Stomach (tissue), 9 donors: ENCODE data around the gene PKD2L2. TPM values are rescaled to one million over a fixed set of nuclear protein-coding genes. Genes with fewer than 3 reads are reported as not detected.

ENCODE experiments used
- DNase-seq, 2 donors: peaks; one replicate each; pipeline versions ENCODE4 v3.0.0 to v3.0.0-alpha.2; 2013 to 2019
- H3K27ac ChIP-seq, 5 donors: fragments of 200-600 bp in 4 of 5; sonication (generic) in 4 of 5; one replicate each; pipeline ENCODE4 v1.5.1; 2013 to 2019; ENCODE audit warnings: mild to moderate bottlenecking in 1 of 5, moderate library complexity in 1 of 5
- H3K27me3 ChIP-seq, 3 donors: fragments of 200-600 bp; sonication (generic); one replicate each; pipeline ENCODE4 v1.5.1; 2017 to 2019; ENCODE audit warnings: mixed run types in 1 of 3
- H3K36me3 ChIP-seq, 4 donors: fragments of 200-600 bp; sonication (generic); 1 replicate in 3 of 4; 2 replicates in 1 of 4; pipeline ENCODE4 v1.5.1; 2016 to 2019
- H3K4me1 ChIP-seq, 4 donors: fragments of 200-600 bp; sonication (generic); one replicate each; pipeline ENCODE4 v1.5.1; 2016 to 2019
- H3K4me3 ChIP-seq, 4 donors: fragments of 200-600 bp; sonication (generic) in 3 of 4; one replicate each; pipeline ENCODE4 v1.5.1; 2016 to 2019; ENCODE audit warnings: mild to moderate bottlenecking in 1 of 4
- H3K9me3 ChIP-seq, 4 donors: fragments of 200-600 bp; sonication (generic); one replicate each; pipeline ENCODE4 v1.5.1; 2016 to 2019
- CTCF ChIP-seq, 7 experiments: fragments of 450-650 bp in 4 of 7; fragments of 200-600 bp in 3 of 7; sonication (generic) in 3 of 7; IDR thresholded peaks; one replicate each; pipeline ENCODE4 v1.5.1; 2016 to 2019; ENCODE audit warnings: antibody characterized with exemption in 7 of 7, control low read depth in 2 of 7, mild to moderate bottlenecking in 1 of 7
- EP300 ChIP-seq: sonication (generic); formaldehyde crosslinking; IDR thresholded peaks from one replicate; pipeline ENCODE4 v1.6.1; 2017; ENCODE audit warnings: antibody characterized with exemption
- POLR2A ChIP-seq, 4 donors: fragments of 450-650 bp; IDR thresholded peaks; one replicate each; pipeline ENCODE4 v1.6.1; 2016; ENCODE audit warnings: antibody characterized with exemption in 4 of 4, control low read depth in 2 of 4, mild to moderate bottlenecking in 1 of 4, moderate library complexity in 1 of 4
- POLR2AphosphoS5 ChIP-seq, 3 donors: sonication (generic); formaldehyde crosslinking; IDR thresholded peaks; one replicate each; pipeline ENCODE4 v1.6.1; 2016; ENCODE audit warnings: antibody characterized with exemption in 3 of 3
- WGBS, 5 donors: extraction: QIAGEN DNeasy Blood & Tissue Kit in 3 of 5; methylation state at CpG; one replicate each; pipeline versions ENCODE4 v1.1.5 to v1.1.7; 2013 to 2018; 5-methylcytosine and 5-hydroxymethylcytosine counted together
- intact Hi-C: fragments of 100-400 bp; cut with DNase I; formaldehyde crosslinking; loops from one replicate; pipeline ENCODE4 v1.15.1; 2023; ENCODE audit warnings: low total_unique reads
- polyA plus RNA-seq, 3 donors: library from polyadenylated mRNA; stranded (reverse); fragments of 200-250 nt; gene quantifications; one replicate each; pipeline ENCODE4 v1.2.3, GENCODE V29; 2013
- total RNA-seq, 5 donors: library from RNA; depleted of rRNA; stranded (reverse); fragments of >200 nt; gene quantifications; one replicate each; pipeline versions ENCODE4 v1.1.0 to v1.2.3, GENCODE V29; 2014 to 2016
- donor health status: healthy with polysubstance abuse.
- donor health status: Bipolar disorder and iron deficiency.
- donor health status: healthy.

Gene PKD2L2
- total and polyA plus RNA-seq, 8 donors: not detected

GRCh38 chr5:137890845-137891244 lies 1.6 kb downstream of the PKD2L2 start:
- peak in 1 of 2 donors; percentile 26 for DNase-seq
- intact Hi-C loops: no loop called here
- H3K27ac ChIP-seq: no peak overlapping the region
- H3K27me3 ChIP-seq: peaks cover 0 to 6% (median 4%) of the 10 kb centered on the region in 3 donors
- TF ChIP-seq POLR2AphosphoS5 (IDR thresholded peaks at IDR 0.05): no peak
- no peak for TF ChIP-seq CTCF (IDR thresholded peaks at IDR 0.05)
- no peak for TF ChIP-seq POLR2A (IDR thresholded peaks at IDR 0.05)
- TF ChIP-seq EP300: no peak
- H3K9me3 ChIP-seq: no peaks in the 10 kb centered on the region
- peaks cover 4 to 20% (median 8%) of the 10 kb centered on the region in 4 donors for H3K4me1 ChIP-seq
- H3K4me3 ChIP-seq: no peak overlapping the region
- WGBS, 5 donors: 78 to 93% (median 80%) methylated on average over 1 of the region's 1 CpG
- no peaks in the 10 kb centered on the region for H3K36me3 ChIP-seq

GRCh38 chr5:137891849-137892248 lies 2.6 kb downstream of the PKD2L2 start:
- TF ChIP-seq EP300 (no peak), CTCF (IDR thresholded peaks at IDR 0.05) (no peak), POLR2AphosphoS5 (IDR thresholded peaks at IDR 0.05) (no peak), POLR2A (IDR thresholded peaks at IDR 0.05) (no peak)
- WGBS, 5 donors: 89 to 97% (median 93%) methylated on average over 3 of the region's 3 CpGs
- peaks cover 4 to 20% (median 8%) of the 10 kb centered on the region in 4 donors for H3K4me1 ChIP-seq
- H3K27ac ChIP-seq: no peak overlapping the region
- H3K27me3 ChIP-seq: peaks cover 0 to 6% (median 4%) of the 10 kb centered on the region in 3 donors
- no peaks in the 10 kb centered on the region for H3K9me3 ChIP-seq
- no peaks in the 10 kb centered on the region for H3K36me3 ChIP-seq
- H3K4me3 ChIP-seq: no peak overlapping the region
- intact Hi-C loops: no loop called here
- no peak for DNase-seq

- DNase-seq: no peak
- no peak overlapping the region for H3K27ac ChIP-seq
- no peaks in the 10 kb centered on the region for H3K9me3 ChIP-seq
- no peak for TF ChIP-seq EP300
- no peak for TF ChIP-seq POLR2A (IDR thresholded peaks at IDR 0.05)
- no peak for TF ChIP-seq CTCF (IDR thresholded peaks at IDR 0.05)
- no peak for TF ChIP-seq POLR2AphosphoS5 (IDR thresholded peaks at IDR 0.05)
- no peaks in the 10 kb centered on the region for H3K27me3 ChIP-seq
- H3K4me3 ChIP-seq: no peak overlapping the region
- H3K36me3 ChIP-seq: no peaks in the 10 kb centered on the region
- H3K4me1 ChIP-seq: peaks cover 0 to 5% (median under 1%) of the 10 kb centered on the region in 4 donors
- intact Hi-C loops: no loop called here
These were observed 5.3 kb downstream of the PKD2L2 start for GRCh38 chr5:137894586-137894985.

GRCh38 chr5:137896560-137896959 lies 7.3 kb downstream of the PKD2L2 start:
- 49 to 66% (median 57%) methylated on average over 3 of the region's 3 CpGs for WGBS, 5 donors
- Histone ChIP-seq H3K9me3 (no peaks in the 10 kb centered on the region), H3K4me3 (no peak overlapping the region), H3K27ac (no peak overlapping the region), H3K36me3 (no peaks in the 10 kb centered on the region), H3K27me3 (no peaks in the 10 kb centered on the region), H3K4me1 (peaks cover 0 to 6% (median 0%) of the 10 kb centered on the region in 4 donors)
- no peak for TF ChIP-seq CTCF (IDR thresholded peaks at IDR 0.05)
- TF ChIP-seq EP300: no peak
- TF ChIP-seq POLR2A (IDR thresholded peaks at IDR 0.05): no peak
- TF ChIP-seq POLR2AphosphoS5 (IDR thresholded peaks at IDR 0.05): no peak
- DNase-seq: no peak
- intact Hi-C loops: no loop called here
